Measurements from ENCODE around the gene IRGC. TPM values are rescaled to one million over a fixed set of nuclear protein-coding genes. Genes with fewer than 3 reads are reported as not detected.

The IRGC gene
- total and polyA plus RNA-seq, 9 of the 15 experiments (the other 6 are each of a cell fraction or from before 2014, with no cell fraction given) = not detected

DNA sequence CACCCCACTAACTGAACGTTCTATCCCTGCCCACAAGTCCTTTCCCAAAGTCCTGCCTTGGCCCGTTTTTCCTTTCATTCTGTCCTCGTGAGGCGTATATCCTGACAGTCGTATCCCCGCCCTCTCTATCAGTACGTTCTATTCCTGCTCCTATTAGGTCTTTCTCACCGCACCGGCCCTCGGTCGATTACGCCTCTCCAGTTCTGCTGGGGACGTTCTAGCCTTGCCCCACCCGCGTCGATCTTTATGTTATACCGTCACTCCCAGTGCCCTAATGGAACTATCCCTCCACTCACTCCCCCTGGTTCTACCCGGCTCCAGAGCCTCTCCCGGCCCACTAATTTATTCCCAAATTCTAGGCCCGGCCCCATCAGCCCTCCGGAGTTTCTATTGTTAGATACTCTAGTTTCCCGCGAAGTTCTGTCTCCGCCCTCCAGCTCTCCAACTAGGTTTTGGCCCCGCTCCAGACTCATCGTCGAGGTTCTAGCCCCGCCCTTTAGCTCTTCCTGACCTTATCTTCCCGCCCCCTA lies 47.9 kb upstream of the IRGC start (continued):
- TF ChIP-seq POLR2H (tag; IDR thresholded peaks at IDR 0.05; ENCODE audit: low read depth) (no peak), ZNF583 (CRISPR knock-in tag; IDR thresholded peaks at IDR 0.05) (no peak), FOXK2 (conservative IDR thresholded peaks at IDR 0.05 in 1 of 2, IDR thresholded peaks at IDR 0.05 in 1 of 2; ENCODE audit: low read depth in 2 of 2) (no peak), ZNF217 (CRISPR knock-in tag; IDR thresholded peaks at IDR 0.05) (no peak), BCOR (IDR thresholded peaks at IDR 0.05) (0 out of 2 replicates have a peak, but pooled peaks have one; percentile 6), SMARCA4 (IDR thresholded peaks at IDR 0.05) (peak; percentile 48), SMC3 (conservative IDR thresholded peaks at IDR 0.05; ENCODE audit: insufficient read depth, low read depth, low read length) (no peak), SETDB1 (IDR thresholded peaks at IDR 0.05; ENCODE audit: low read length) (no peak), ZNF239 (CRISPR knock-in tag; IDR thresholded peaks at IDR 0.05) (no peak), CAMTA2 (CRISPR knock-in tag; conservative IDR thresholded peaks at IDR 0.05) (no peak), HDAC2 (IDR thresholded peaks at IDR 0.05) (peak; percentile 56; the same call in 1 of the 2 replicates), FOSL1 (tag; conservative IDR thresholded peaks at IDR 0.05) (no peak), ARID1B (IDR thresholded peaks at IDR 0.05) (peak; percentile 30; the same call in 1 of the 2 replicates), PHB2 (IDR thresholded peaks at IDR 0.05; ENCODE audit: low read depth) (no peak), GTF2A2 (tag; IDR thresholded peaks at IDR 0.05) (no peak), ZZZ3 (IDR thresholded peaks at IDR 0.05) (0 out of 2 replicates have a peak, but pooled peaks have one; percentile 46), SP1 (CRISPR knock-in tag; IDR thresholded peaks at IDR 0.05) (peak; percentile 21; the same call in 1 of the 2 replicates), L3MBTL2 (IDR thresholded peaks at IDR 0.05) (peak; percentile 70), FOXK1 (CRISPR knock-in tag; IDR thresholded peaks at IDR 0.05; ENCODE audit: borderline replicate concordance) (0 out of 2 replicates have a peak, but pooled peaks have one; percentile 28)
- TF ChIP-seq, protein P1, sequence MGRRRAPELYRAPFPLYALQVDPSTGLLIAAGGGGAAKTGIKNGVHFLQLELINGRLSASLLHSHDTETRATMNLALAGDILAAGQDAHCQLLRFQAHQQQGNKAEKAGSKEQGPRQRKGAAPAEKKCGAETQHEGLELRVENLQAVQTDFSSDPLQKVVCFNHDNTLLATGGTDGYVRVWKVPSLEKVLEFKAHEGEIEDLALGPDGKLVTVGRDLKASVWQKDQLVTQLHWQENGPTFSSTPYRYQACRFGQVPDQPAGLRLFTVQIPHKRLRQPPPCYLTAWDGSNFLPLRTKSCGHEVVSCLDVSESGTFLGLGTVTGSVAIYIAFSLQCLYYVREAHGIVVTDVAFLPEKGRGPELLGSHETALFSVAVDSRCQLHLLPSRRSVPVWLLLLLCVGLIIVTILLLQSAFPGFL (CRISPR knock-in tag; IDR thresholded peaks at IDR 0.05) = no peak
- TF ChIP-seq, protein P2, sequence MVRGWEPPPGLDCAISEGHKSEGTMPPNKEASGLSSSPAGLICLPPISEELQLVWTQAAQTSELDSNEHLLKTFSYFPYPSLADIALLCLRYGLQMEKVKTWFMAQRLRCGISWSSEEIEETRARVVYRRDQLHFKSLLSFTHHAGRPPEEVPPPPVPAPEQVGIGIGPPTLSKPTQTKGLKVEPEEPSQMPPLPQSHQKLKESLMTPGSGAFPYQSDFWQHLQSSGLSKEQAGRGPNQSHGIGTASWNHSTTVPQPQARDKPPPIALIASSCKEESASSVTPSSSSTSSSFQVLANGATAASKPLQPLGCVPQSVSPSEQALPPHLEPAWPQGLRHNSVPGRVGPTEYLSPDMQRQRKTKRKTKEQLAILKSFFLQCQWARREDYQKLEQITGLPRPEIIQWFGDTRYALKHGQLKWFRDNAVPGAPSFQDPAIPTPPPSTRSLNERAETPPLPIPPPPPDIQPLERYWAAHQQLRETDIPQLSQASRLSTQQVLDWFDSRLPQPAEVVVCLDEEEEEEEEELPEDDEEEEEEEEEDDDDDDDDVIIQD (CRISPR knock-in tag; IDR thresholded peaks at IDR 0.05) = no peak
- TF ChIP-seq, protein P3, sequence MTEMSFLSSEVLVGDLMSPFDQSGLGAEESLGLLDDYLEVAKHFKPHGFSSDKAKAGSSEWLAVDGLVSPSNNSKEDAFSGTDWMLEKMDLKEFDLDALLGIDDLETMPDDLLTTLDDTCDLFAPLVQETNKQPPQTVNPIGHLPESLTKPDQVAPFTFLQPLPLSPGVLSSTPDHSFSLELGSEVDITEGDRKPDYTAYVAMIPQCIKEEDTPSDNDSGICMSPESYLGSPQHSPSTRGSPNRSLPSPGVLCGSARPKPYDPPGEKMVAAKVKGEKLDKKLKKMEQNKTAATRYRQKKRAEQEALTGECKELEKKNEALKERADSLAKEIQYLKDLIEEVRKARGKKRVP (CRISPR knock-in tag; IDR thresholded peaks at IDR 0.05) = no peak
- TF ChIP-seq, protein P4, sequence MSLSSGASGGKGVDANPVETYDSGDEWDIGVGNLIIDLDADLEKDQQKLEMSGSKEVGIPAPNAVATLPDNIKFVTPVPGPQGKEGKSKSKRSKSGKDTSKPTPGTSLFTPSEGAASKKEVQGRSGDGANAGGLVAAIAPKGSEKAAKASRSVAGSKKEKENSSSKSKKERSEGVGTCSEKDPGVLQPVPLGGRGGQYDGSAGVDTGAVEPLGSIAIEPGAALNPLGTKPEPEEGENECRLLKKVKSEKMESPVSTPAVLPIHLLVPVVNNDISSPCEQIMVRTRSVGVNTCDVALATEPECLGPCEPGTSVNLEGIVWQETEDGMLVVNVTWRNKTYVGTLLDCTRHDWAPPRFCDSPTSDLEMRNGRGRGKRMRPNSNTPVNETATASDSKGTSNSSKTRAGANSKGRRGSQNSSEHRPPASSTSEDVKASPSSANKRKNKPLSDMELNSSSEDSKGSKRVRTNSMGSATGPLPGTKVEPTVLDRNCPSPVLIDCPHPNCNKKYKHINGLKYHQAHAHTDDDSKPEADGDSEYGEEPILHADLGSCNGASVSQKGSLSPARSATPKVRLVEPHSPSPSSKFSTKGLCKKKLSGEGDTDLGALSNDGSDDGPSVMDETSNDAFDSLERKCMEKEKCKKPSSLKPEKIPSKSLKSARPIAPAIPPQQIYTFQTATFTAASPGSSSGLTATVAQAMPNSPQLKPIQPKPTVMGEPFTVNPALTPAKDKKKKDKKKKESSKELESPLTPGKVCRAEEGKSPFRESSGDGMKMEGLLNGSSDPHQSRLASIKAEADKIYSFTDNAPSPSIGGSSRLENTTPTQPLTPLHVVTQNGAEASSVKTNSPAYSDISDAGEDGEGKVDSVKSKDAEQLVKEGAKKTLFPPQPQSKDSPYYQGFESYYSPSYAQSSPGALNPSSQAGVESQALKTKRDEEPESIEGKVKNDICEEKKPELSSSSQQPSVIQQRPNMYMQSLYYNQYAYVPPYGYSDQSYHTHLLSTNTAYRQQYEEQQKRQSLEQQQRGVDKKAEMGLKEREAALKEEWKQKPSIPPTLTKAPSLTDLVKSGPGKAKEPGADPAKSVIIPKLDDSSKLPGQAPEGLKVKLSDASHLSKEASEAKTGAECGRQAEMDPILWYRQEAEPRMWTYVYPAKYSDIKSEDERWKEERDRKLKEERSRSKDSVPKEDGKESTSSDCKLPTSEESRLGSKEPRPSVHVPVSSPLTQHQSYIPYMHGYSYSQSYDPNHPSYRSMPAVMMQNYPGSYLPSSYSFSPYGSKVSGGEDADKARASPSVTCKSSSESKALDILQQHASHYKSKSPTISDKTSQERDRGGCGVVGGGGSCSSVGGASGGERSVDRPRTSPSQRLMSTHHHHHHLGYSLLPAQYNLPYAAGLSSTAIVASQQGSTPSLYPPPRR (CRISPR knock-in tag; IDR thresholded peaks at IDR 0.05; ENCODE audit: borderline replicate concordance) = no peak

Measured in K562 (cell line).